Neural cell (in vitro differentiated cells): ENCODE data around the gene INPP5A. TPM values are rescaled to one million over a fixed set of nuclear protein-coding genes. Genes with fewer than 3 reads are reported as not detected.

Experiments
- H2AFZ ChIP-seq: fragments of 200-600, 300-800 bp; sonication (generic), shearing (Covaris generic); 2 replicates; pipeline ENCODE4 v1.6.0; 2014; ENCODE audit warnings: low read depth, mild to moderate bottlenecking, antibody characterized with exemption, low read length, moderate library complexity
- H3F3A ChIP-seq: fragments of 200-600 bp; shearing (Covaris generic); 2 replicates; pipeline ENCODE4 v1.6.1; 2016; ENCODE audit warnings: mild to moderate bottlenecking, moderate library complexity, mixed read lengths, antibody characterized with exemption, low read length; ENCODE audit not compliant: insufficient read depth, poor library complexity, severe bottlenecking
- H3K27ac ChIP-seq: fragments of 200-600, 300-800 bp; sonication (generic), shearing (Covaris generic); 2 replicates; pipeline ENCODE4 v1.5.1; 2014; ENCODE audit warnings: mild to moderate bottlenecking, low read length, moderate library complexity
- H3K27me3 ChIP-seq: fragments of 300-800, 200-600 bp; sonication (generic), shearing (Covaris generic); 2 replicates; pipeline ENCODE4 v1.6.0; 2014; ENCODE audit warnings: mild to moderate bottlenecking, low read depth, low read length, moderate library complexity; ENCODE audit not compliant: insufficient read depth
- H3K36me3 ChIP-seq: fragments of 300-800, 200-600 bp; sonication (generic), shearing (Covaris generic); 2 replicates; pipeline ENCODE4 v1.5.1; 2014; ENCODE audit warnings: mild to moderate bottlenecking, antibody characterized with exemption, low read length, moderate library complexity; ENCODE audit not compliant: insufficient read depth
- H3K4me2 ChIP-seq: fragments of 300-800, 200-600 bp; sonication (generic), shearing (Covaris generic); 2 replicates; pipeline ENCODE4 v1.6.0; 2014; ENCODE audit warnings: mild to moderate bottlenecking, low read length
- H3K4me3 ChIP-seq: fragments of 300-800, 200-600 bp; sonication (generic), shearing (Covaris generic); 2 replicates; pipeline ENCODE4 v1.5.1; 2014; ENCODE audit warnings: mild to moderate bottlenecking, low read length, moderate library complexity
- H3K79me2 ChIP-seq: fragments of 200-600 bp; shearing (Covaris generic); replicated peaks from 2 replicates; pipeline ENCODE4 v1.6.0; 2014; ENCODE audit warnings: mild to moderate bottlenecking, low read length, moderate library complexity; ENCODE audit not compliant: insufficient read depth
- H3K9ac ChIP-seq: fragments of 300-800, 200-600 bp; sonication (generic), shearing (Covaris generic); 2 replicates; pipeline ENCODE4 v1.6.1; 2016; ENCODE audit warnings: mild to moderate bottlenecking, low read length, mixed read lengths
- H3K9me2 ChIP-seq: fragments of 200-600 bp; shearing (Covaris generic); 2 replicates; pipeline ENCODE4 v1.6.1; 2016; ENCODE audit warnings: mild to moderate bottlenecking, low read length, mixed read lengths; ENCODE audit not compliant: insufficient read depth
- H3K9me3 ChIP-seq: fragments of 200-600, 300-800 bp; sonication (generic), shearing (Covaris generic); 2 replicates; pipeline ENCODE4 v1.6.1; 2016; ENCODE audit warnings: mild to moderate bottlenecking, mixed run types, low read length, moderate library complexity, mixed read lengths
- H4K20me1 ChIP-seq: fragments of 200-600 bp; shearing (Covaris generic); 2 replicates; pipeline ENCODE4 v1.6.1; 2016; ENCODE audit warnings: mild to moderate bottlenecking, mixed run types; ENCODE audit not compliant: insufficient read depth
- EP300 ChIP-seq: fragments of 450-650 bp; conservative IDR thresholded peaks from 2 replicates; pipeline ENCODE4 v1.6.1; 2014; ENCODE audit warnings: antibody characterized with exemption, mild to moderate bottlenecking, moderate library complexity; ENCODE audit not compliant: poor library complexity, severe bottlenecking
- EZH2 ChIP-seq: fragments of 200-600, 300-800 bp; shearing (Covaris generic), sonication (generic); IDR thresholded peaks from 2 replicates; pipeline ENCODE4 v1.6.1; 2014; ENCODE audit warnings: antibody characterized with exemption, low read length, borderline replicate concordance, mild to moderate bottlenecking; ENCODE audit not compliant: insufficient read depth, poor library complexity, severe bottlenecking
- MXI1 ChIP-seq: fragments of 450-650 bp; conservative IDR thresholded peaks from 2 replicates; pipeline ENCODE4 v1.6.1; 2014; ENCODE audit warnings: antibody characterized with exemption, mild to moderate bottlenecking; ENCODE audit not compliant: poor library complexity, severe bottlenecking
- POLR2AphosphoS5 ChIP-seq: IDR thresholded peaks from 2 replicates; pipeline ENCODE4 v1.6.1; 2012
- RAD21 ChIP-seq: fragments of 450-650 bp; conservative IDR thresholded peaks from 2 replicates; pipeline ENCODE4 v1.6.1; 2014; ENCODE audit warnings: antibody characterized with exemption, mild to moderate bottlenecking, moderate library complexity
- REST ChIP-seq: IDR thresholded peaks from 2 replicates; pipeline ENCODE4 v1.6.1; 2012; ENCODE audit warnings: borderline replicate concordance
- SMC3 ChIP-seq: fragments of 450-650 bp; conservative IDR thresholded peaks from 2 replicates; pipeline ENCODE4 v1.6.1; 2014; ENCODE audit warnings: antibody characterized with exemption, mild to moderate bottlenecking, moderate library complexity; ENCODE audit not compliant: poor library complexity
- TAF1 ChIP-seq: IDR thresholded peaks from 2 replicates; pipeline ENCODE4 v1.6.1; 2012; ENCODE audit warnings: low read depth
- polyA plus RNA-seq: library from polyadenylated mRNA; depleted of rRNA; stranded (reverse); fragments of >200 nt; gene quantifications from 2 replicates; pipeline ENCODE4 v1.2.3, GENCODE V29; 2014
- TF ChIP-seq, protein P1 (sequence below): fragments of 450-650 bp; IDR thresholded peaks from 2 replicates; pipeline ENCODE4 v1.5.1; 2014; ENCODE audit warnings: antibody characterized with exemption, mild to moderate bottlenecking, moderate library complexity; ENCODE audit not compliant: poor library complexity, severe bottlenecking

INPP5A gene
- polyA plus RNA-seq, 1 donor from 2014 or later: 48.8 TPM

- Histone ChIP-seq H3K4me2 (no peak overlapping the region), H3K9me2 (no peaks in the 10 kb centered on the region), H4K20me1 (no peaks in the 10 kb centered on the region), H3K79me2 (no peaks in the 10 kb centered on the region), H3K4me3 (no peak overlapping the region), H3K9me3 (no peaks in the 10 kb centered on the region), H3K27ac (peak overlapping the region; percentile 47), H3F3A (no peaks in the 10 kb centered on the region), H3K27me3 (no peaks in the 10 kb centered on the region), H3K36me3 (no peaks in the 10 kb centered on the region), H2AFZ (no peak overlapping the region), H3K9ac (peak overlapping the region; percentile 2)
- TF ChIP-seq REST (no peak), EP300 (no peak), SMC3 (no peak), EZH2 (no peak), RAD21 (no peak), MXI1 (no peak), POLR2AphosphoS5 (no peak), TAF1 (no peak)
- TF ChIP-seq, protein P1, sequence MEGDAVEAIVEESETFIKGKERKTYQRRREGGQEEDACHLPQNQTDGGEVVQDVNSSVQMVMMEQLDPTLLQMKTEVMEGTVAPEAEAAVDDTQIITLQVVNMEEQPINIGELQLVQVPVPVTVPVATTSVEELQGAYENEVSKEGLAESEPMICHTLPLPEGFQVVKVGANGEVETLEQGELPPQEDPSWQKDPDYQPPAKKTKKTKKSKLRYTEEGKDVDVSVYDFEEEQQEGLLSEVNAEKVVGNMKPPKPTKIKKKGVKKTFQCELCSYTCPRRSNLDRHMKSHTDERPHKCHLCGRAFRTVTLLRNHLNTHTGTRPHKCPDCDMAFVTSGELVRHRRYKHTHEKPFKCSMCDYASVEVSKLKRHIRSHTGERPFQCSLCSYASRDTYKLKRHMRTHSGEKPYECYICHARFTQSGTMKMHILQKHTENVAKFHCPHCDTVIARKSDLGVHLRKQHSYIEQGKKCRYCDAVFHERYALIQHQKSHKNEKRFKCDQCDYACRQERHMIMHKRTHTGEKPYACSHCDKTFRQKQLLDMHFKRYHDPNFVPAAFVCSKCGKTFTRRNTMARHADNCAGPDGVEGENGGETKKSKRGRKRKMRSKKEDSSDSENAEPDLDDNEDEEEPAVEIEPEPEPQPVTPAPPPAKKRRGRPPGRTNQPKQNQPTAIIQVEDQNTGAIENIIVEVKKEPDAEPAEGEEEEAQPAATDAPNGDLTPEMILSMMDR: no peak
Observed at GRCh38 chr10:132574783-132575319, 37.3 kb downstream of the INPP5A start.

GRCh38 chr10:132575320-132576201 lies 38.0 kb downstream of the INPP5A start:
- Histone ChIP-seq H3K9ac (peak overlapping the region; percentile 2), H3K4me2 (no peak overlapping the region), H3K27ac (peak overlapping the region; percentile 47)

More at GRCh38 chr10:132575320-132576201, 38.0 kb downstream of the INPP5A start:
- H3K27me3 ChIP-seq: no peaks in the 10 kb centered on the region
- H4K20me1 ChIP-seq: no peaks in the 10 kb centered on the region
- no peak for TF ChIP-seq SMC3
- peak; percentile 53 for TF ChIP-seq POLR2AphosphoS5
- TF ChIP-seq REST: peak; percentile 62
- no peak overlapping the region for H2AFZ ChIP-seq
- no peak overlapping the region for H3K4me3 ChIP-seq
- no peaks in the 10 kb centered on the region for H3K79me2 ChIP-seq
- no peaks in the 10 kb centered on the region for H3K36me3 ChIP-seq
- no peaks in the 10 kb centered on the region for H3K9me3 ChIP-seq
- no peaks in the 10 kb centered on the region for H3F3A ChIP-seq
- no peaks in the 10 kb centered on the region for H3K9me2 ChIP-seq
